ENCODE measurements around the gene USP35. TPM values are rescaled to one million over a fixed set of nuclear protein-coding genes. Genes with fewer than 3 reads are reported as not detected.

The USP35 gene, protein sequence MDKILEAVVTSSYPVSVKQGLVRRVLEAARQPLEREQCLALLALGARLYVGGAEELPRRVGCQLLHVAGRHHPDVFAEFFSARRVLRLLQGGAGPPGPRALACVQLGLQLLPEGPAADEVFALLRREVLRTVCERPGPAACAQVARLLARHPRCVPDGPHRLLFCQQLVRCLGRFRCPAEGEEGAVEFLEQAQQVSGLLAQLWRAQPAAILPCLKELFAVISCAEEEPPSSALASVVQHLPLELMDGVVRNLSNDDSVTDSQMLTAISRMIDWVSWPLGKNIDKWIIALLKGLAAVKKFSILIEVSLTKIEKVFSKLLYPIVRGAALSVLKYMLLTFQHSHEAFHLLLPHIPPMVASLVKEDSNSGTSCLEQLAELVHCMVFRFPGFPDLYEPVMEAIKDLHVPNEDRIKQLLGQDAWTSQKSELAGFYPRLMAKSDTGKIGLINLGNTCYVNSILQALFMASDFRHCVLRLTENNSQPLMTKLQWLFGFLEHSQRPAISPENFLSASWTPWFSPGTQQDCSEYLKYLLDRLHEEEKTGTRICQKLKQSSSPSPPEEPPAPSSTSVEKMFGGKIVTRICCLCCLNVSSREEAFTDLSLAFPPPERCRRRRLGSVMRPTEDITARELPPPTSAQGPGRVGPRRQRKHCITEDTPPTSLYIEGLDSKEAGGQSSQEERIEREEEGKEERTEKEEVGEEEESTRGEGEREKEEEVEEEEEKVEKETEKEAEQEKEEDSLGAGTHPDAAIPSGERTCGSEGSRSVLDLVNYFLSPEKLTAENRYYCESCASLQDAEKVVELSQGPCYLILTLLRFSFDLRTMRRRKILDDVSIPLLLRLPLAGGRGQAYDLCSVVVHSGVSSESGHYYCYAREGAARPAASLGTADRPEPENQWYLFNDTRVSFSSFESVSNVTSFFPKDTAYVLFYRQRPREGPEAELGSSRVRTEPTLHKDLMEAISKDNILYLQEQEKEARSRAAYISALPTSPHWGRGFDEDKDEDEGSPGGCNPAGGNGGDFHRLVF
- total RNA-seq (2014; rRNA removed; shearing (Covaris generic)): 7.5 and 12.7 TPM in 2 replicates

GRCh38 chr11:78188286-78189173, at the start of gene USP35, which contains the start of gene KCTD21:
Gene USP35, plus strand, starts transcription at chr11:78188919. Its CDS starts 7,327 bp downstream, at chr11:78196246.
Gene KCTD21, minus strand, starts transcription at chr11:78188626. Its CDS starts 14,072 bp downstream, at chr11:78174554.
- in situ Hi-C loops (cut with HindIII; ENCODE audit: low sequenced_read_pairs): no loop called here
- DNase-seq (ENCODE audit: low spot score): peak; percentile 98

DNA sequence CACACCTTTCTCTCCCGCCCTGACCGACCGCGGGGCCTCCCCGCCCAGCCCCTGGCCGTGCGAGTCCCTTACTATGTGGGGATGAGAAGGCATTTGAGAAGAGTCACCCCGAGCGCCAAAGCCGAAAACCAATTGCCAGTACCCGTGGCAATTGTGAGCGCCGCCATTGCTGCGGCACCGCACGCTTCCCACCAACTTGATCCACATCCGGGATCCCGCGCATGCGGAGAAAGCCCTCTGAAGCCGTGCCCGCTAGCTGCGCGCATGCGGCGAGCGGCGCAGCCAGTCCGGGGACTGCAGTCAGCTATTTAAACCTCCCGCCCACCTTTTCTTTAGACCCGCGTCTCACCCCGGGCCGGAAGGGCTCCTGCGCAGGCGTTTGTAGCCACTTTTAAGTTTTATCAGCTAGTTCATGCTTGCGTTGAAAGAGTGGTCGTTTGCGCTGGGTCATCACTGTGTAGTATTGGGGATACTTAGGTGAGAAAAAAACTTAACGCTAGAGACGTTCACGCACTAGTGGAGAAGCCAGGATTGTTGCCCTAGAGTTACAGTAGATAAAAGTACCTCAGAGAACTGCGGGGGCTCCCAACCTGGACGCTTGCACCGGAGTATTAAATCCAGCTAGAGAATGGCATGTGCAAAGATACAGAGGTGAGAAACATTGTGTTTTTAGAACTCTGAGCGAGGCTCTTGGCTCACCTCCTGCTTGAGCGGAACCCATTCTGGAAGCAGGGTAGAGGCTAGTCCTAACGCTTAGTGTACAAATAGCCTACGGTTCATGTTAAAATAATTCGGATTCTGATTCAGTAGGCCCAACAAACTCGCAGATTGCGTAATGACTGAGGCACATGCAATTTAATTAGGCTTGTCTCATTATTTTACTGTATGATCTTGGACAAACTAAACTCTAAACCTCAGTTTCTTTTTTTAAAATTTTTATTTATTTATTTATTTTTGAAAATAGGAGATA, 49.0 kb upstream of the USP35 start, which contains the start of gene ALG8:
TSS of gene ALG8 (minus strand) at position 205 of the 970 bp plus-strand sequence. CDS start at position 167, 38 bp downstream.
- peak; percentile 95 for DNase-seq (ENCODE audit: low spot score)
- in situ Hi-C loops (cut with HindIII; ENCODE audit: low sequenced_read_pairs): no loop called here

GRCh38 chr11:78140392-78141077, 48.2 kb upstream of the USP35 start:
- in situ Hi-C loops (cut with HindIII; ENCODE audit: low sequenced_read_pairs): no loop called here
- no peak for DNase-seq (ENCODE audit: low spot score)

GRCh38 chr11:78145511-78146025, 43.2 kb upstream of the USP35 start:
- in situ Hi-C loops (cut with HindIII; ENCODE audit: low sequenced_read_pairs): no loop called here
- no peak for DNase-seq (ENCODE audit: low spot score)

GRCh38 chr11:78147807-78148206, 40.9 kb upstream of the USP35 start:
- in situ Hi-C loops (cut with HindIII; ENCODE audit: low sequenced_read_pairs): no loop called here
- no peak for DNase-seq (ENCODE audit: low spot score)

DNA sequence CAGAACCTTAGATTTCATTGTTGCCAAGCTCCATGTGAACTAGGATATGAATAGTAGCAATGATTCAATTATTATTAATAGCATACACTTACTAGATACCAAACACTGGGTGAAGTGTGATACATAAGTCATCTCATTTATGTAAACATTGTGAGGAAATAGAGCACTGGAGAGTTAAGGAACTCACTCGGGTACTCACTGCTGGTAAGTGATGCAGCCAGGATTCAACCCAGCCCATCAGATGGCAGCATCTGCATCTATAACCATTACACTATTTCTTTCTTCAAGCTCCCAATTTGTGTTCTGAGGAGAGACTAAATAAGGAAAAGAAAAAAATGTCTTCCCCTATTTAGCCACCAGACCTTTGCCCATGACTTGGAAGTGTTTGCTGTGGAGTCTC, 39.1 kb upstream of the USP35 start:
- no peak for DNase-seq (ENCODE audit: low spot score)

DNA sequence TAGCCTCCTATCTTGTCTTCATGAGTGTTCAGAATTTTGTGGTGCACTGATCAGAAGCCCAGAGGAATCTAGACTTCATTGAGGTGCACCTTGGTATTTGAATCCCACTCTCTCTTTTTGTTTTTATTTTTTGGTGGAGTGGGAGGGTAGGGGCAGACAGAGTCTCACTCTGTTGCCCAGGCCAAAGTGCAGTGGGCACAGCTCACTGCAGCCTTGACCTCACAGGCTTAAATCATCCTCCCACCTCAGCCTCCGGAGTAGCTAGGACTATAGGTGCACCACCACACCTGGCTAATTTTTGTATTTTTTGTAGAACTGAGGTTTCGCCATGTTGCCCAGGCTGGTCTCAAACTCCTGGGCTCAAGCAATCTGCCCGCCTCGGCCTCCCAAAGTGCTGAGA, 38.4 kb upstream of the USP35 start:
- in situ Hi-C loops (cut with HindIII; ENCODE audit: low sequenced_read_pairs): no loop called here
- no peak for DNase-seq (ENCODE audit: low spot score)

More for the DNA sequence above, 39.1 kb upstream of the USP35 start:
- in situ Hi-C loops (cut with HindIII; ENCODE audit: low sequenced_read_pairs): no loop called here

DNA sequence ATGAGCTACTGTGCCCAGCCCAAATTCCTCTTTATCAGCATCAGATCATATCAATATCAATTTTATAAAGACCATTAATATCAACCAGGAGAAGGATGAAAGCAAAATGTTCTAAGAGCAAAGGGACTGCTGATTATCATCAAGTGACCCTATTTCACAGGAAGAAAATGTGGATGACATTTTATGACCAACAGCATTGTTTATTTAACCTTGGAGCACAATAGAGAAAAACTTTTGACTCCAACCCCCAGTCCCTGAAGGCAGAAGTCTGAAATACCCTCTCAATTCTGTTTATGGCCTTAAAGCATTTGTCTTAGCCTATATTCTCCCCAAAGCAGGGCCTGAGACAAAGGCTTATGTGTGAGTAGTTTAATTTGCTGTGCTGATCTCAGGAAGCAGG, 38.0 kb upstream of the USP35 start:
- no peak for DNase-seq (ENCODE audit: low spot score)
- in situ Hi-C loops (cut with HindIII; ENCODE audit: low sequenced_read_pairs): no loop called here

DNA sequence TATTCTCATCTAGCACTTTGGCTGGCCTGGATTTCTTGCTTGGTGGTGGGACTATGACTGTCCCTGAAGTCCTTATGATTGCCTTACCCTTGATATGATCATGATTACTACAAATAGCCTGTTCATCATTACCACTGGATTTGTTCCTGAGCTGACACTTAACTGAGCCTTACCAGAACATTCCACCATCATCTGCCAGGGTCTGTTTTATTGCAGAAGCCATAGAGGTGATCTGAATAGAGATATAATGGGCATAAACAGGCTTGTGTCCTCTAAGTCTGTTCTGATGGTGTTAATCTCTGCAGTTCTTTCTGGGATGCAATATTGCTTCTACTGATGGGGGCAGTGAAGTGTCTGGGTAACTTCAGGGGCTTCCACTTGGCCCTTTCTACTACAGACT, 36.9 kb upstream of the USP35 start:
- in situ Hi-C loops (cut with HindIII; ENCODE audit: low sequenced_read_pairs): no loop called here
- DNase-seq (ENCODE audit: low spot score): no peak

GRCh38 chr11:78156127-78156844, 32.4 kb upstream of the USP35 start:
- in situ Hi-C loops (cut with HindIII; ENCODE audit: low sequenced_read_pairs): no loop called here
- no peak for DNase-seq (ENCODE audit: low spot score)

DNA sequence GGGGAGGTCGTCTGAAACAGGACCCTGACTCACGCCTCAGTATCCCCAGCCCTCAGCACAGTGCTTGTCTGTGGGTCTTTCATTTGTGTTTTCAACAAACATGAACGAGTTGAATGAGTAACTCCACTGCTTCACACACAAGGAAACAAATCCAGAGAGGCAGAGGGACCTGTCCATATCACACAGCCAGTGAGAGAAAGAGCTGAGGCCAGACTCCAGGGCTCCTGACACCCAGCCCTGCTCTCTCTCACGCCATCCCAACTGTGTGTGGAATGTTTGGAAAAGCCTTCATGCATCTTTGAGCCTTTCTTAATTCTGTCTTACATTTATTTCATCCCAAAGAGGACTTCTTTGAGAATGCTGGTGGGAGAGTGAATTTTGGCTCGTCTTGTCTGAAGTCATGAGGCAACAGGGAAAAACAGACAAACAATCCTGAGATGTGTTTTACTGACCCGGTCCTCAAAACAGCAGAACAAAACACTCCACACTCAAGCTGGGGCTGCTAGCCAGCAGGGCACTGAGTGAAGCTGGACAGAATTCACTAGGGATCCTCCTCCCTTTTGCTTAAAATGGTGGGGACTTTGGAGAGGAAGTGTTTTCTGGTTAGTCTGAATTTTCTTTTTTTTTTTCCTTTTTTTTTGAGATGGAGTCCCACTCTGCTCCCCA, 29.6 kb upstream of the USP35 start:
- DNase-seq (ENCODE audit: low spot score): no peak
- in situ Hi-C loops (cut with HindIII; ENCODE audit: low sequenced_read_pairs): no loop called here

DNA sequence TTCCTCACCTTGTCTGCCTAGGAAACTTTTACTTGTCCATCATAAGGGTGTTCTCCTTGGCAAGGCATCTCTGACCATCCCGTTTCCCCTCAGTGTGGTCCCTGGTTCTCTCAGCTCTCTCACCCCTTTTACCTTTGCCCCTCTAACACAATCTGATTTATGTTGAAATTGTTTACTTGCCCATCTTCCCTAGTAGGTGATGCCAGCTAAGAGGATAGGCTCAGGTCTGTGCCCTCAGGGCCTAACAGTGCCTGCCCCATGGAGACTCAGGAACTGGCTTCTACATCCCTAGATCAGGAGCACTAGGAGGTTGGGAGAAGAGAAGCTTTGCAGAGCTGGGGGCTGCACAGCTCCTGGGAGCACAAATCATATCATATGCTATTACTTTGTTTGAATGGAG, 28.2 kb upstream of the USP35 start:
- in situ Hi-C loops (cut with HindIII; ENCODE audit: low sequenced_read_pairs): no loop called here
- no peak for DNase-seq (ENCODE audit: low spot score)

DNA sequence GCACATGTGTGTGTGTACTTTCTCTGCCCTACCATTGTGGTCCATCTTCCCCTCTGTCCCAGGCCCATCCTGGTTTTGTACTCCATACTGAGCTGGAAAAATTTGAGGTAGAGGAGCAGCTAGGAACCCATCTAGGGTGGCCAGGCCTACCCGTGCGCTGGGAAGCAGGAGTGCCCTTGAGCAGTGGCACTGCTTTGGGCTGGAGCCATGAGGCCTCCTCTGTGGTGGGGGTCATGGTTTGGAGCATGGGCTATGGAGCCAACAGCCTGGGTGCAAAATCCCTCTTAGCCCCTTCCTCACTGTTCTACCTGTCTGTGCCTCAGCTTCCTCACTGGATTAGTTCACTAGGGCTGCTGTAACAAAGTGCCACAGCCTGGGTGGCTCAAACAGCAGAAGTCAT, 27.4 kb upstream of the USP35 start:
- DNase-seq (ENCODE audit: low spot score): no peak
- in situ Hi-C loops (cut with HindIII; ENCODE audit: low sequenced_read_pairs): no loop called here

- no peak for DNase-seq (ENCODE audit: low spot score)
- in situ Hi-C loops (cut with HindIII; ENCODE audit: low sequenced_read_pairs): no loop called here
These were observed 26.8 kb upstream of the USP35 start for GRCh38 chr11:78161962-78162371.

GRCh38 chr11:78163828-78164227, 24.9 kb upstream of the USP35 start:
- in situ Hi-C loops (cut with HindIII; ENCODE audit: low sequenced_read_pairs): no loop called here
- DNase-seq (ENCODE audit: low spot score): no peak

GRCh38 chr11:78164471-78164870, 24.2 kb upstream of the USP35 start:
- no peak for DNase-seq (ENCODE audit: low spot score)
- in situ Hi-C loops (cut with HindIII; ENCODE audit: low sequenced_read_pairs): no loop called here
